Urothelium cell line (cell line): Measurements from ENCODE around the gene ACTRT2.

Source experiments
- DNase-seq: peaks from one replicate; pipeline ENCODE4 v3.0.0; 2011; ENCODE audit warnings: low spot score, mixed read lengths
- FAIRE-seq: peaks from 2 replicates; lab custom pipeline; 2011; peaks lifted over from hg19 to GRCh38; lab: Jason Lieb, UNC

ACTRT2 gene

GRCh38 chr1:3065797-3066196, 44.5 kb downstream of the ACTRT2 start:
- DNase-seq: no peak
- FAIRE-seq: no peak

- FAIRE-seq: no peak
- DNase-seq: no peak
These were observed 45.0 kb downstream of the ACTRT2 start for GRCh38 chr1:3066250-3066711.

DNA sequence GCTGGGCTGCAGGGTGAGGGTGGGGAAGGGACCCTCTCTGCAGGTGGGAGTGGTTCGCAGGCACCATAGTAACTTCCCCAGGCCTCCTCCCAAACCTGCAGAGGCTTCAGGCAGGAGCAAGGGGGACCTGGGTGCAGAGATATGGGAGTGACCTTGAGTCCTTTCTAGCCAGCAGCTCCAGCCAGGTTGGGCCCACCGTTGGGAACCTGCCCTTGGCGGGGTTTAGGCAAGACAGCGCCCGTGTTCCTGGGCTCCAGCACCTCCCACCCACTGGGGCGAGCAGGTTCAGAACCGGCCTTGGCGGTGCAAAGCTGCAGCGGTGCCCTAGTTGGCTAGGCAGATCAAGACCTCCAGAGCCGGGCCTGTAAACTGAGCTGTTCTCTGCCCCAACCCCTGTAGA, 45.6 kb downstream of the ACTRT2 start:
- DNase-seq (no peak), FAIRE-seq (no peak)

DNA sequence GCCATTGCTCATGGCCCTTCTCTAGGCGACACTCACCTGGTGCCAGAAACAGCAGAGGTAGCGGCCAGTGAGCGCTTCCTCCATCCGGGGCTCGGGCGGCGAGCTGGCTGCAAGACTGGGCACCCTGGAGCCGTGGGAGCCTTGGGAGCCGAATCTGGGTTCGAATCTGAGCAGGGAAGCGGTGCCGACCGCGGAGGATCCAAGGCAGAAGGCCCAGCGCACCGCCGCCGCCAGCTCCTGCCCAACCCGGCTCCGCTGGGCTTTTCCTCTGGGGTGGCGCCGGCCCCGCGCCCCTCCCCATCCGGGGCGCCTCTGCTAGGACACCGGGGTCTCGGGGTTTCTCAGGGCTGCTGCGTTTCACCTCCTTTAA, 46.0 kb downstream of the ACTRT2 start:
- DNase-seq (no peak), FAIRE-seq (no peak)

GRCh38 chr1:3067671-3068563, 46.6 kb downstream of the ACTRT2 start:
- DNase-seq (no peak), FAIRE-seq (no peak)

GRCh38 chr1:3068564-3069431, 47.5 kb downstream of the ACTRT2 start, which contains the start of gene PRDM16:
Gene PRDM16, plus strand, starts transcription at chr1:3069203. Its CDS starts 57 bp downstream, at chr1:3069260.
- FAIRE-seq (no peak), DNase-seq (peak; percentile 71)

DNA sequence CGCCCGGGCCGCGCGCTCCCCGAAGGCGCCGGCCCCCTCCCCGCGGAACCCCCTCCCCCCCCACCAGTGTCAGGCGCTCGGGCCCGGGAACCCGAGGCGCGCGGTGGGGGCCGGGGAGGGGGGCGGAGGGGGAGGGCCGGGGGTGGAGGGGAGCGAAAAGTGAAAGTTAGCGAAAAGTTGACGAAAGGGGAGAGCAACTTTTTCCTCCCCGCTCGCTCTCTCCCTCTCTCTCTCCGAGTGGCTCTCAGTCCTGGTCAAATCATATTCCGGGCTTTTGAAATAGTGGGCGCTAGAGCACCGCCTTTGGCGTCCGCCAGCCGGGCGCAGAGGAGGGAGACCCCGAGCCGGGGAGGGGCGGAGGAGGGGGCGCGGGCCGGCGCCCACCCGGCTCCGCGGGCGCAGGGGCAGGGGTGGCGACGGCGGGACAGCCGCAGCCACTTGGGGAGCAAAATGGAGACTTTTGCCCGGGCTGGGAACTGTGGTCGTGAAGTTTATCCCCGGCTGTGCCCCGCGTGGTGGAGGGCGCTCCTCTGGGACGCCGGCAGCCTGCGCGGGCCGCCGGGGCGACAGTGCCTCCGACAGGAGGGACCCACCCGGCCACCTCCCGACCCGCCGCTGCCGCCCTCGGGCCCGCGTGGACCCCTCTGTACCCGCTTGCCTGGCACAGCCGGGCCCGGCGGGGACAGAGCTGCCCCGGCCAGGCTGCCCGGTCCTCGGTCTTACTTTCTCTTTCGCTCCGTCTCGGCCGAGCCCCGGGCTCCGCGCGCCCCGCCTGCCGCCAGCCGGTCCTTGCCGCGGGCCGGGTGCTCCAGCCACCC, 48.4 kb downstream of the ACTRT2 start:
- peak; percentile 59 for DNase-seq

DNA sequence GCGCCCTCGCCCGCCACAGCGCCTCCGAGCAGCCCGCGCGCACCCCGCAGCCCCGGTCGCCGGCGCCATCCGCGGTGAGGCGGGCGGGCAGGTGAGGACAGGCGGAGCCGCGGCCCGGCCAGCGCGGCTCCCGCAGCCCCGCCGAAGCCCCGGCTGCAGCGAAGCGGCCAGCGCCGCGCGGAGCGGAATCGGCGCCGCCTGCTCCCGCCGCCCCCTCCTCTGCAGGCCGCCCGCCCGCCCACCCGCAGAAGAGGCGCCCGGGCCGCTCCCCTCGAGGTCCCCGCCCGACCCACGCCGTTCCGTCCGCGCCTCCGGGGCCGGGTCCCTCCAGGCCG, 49.0 kb downstream of the ACTRT2 start:
- no peak for FAIRE-seq
- no peak for DNase-seq

More for the DNA sequence above, 48.4 kb downstream of the ACTRT2 start:
- no peak for FAIRE-seq

- DNase-seq: no peak
- FAIRE-seq: no peak
These were observed 49.6 kb downstream of the ACTRT2 start for GRCh38 chr1:3070644-3071564.

GRCh38 chr1:3071565-3072390, 50.5 kb downstream of the ACTRT2 start:
- FAIRE-seq: no peak
- no peak for DNase-seq
